HepG2 (cell line): ENCODE data around the gene TUBAL3. TPM values are rescaled to one million over a fixed set of nuclear protein-coding genes. Genes with fewer than 3 reads are reported as not detected.

Source experiments
- ATAD3A ChIP-seq: sonication (generic); formaldehyde crosslinking; IDR thresholded peaks from 2 replicates; pipeline ENCODE4 v1.4.0; 2020; ENCODE audit warnings: missing genetic modification reagents
- E2F1 ChIP-seq: sonication (generic); formaldehyde crosslinking; IDR thresholded peaks from 2 replicates; pipeline ENCODE4 v1.5.0; 2020; ENCODE audit warnings: missing genetic modification reagents
- ELF3 ChIP-seq: IDR thresholded peaks from 2 replicates; pipeline ENCODE4 v1.6.1; 2016; ENCODE audit warnings: missing genetic modification reagents, missing compliant biosample characterization
- GPBP1L1 ChIP-seq: sonication (generic); formaldehyde crosslinking; IDR thresholded peaks from 2 replicates; pipeline ENCODE4 v1.5.0; 2020; ENCODE audit warnings: mild to moderate bottlenecking, missing genetic modification reagents
- HBP1 ChIP-seq: IDR thresholded peaks from 2 replicates; pipeline ENCODE4 v1.6.1; 2016; ENCODE audit warnings: low read depth, control low read depth
- HNRNPH1 ChIP-seq: fragments of 200-400 bp; formaldehyde crosslinking; optimal IDR thresholded peaks from 2 replicates; pipeline ENCODE3; 2017; ENCODE audit warnings: mild to moderate bottlenecking, low read depth, low read length
- KLF16 ChIP-seq, 2 experiments: sonication (generic) in 1 of 2; formaldehyde crosslinking in 1 of 2; IDR thresholded peaks; 2 replicates each; pipeline versions ENCODE4 v1.6.1 to v1.8.0; 2016 to 2023; ENCODE audit warnings: missing genetic modification reagents in 2 of 2, missing compliant biosample characterization in 1 of 2
- KMT2A ChIP-seq: sonication (generic); formaldehyde crosslinking; IDR thresholded peaks from 2 replicates; pipeline ENCODE4 v1.4.0; 2020; ENCODE audit warnings: missing genetic modification reagents
- MATR3 ChIP-seq: sonication (generic); formaldehyde crosslinking; IDR thresholded peaks from 2 replicates; pipeline ENCODE4 v1.4.0; 2020; ENCODE audit warnings: missing genetic modification reagents
- MBNL3 ChIP-seq: fragments of 250-450 bp; sonication (Bioruptor Pico); conservative IDR thresholded peaks from 2 replicates; pipeline ENCODE4 v1.8.0; 2022; ENCODE audit warnings: mild to moderate bottlenecking, inconsistent platforms
- NRL ChIP-seq: sonication (generic); formaldehyde crosslinking; IDR thresholded peaks from 2 replicates; pipeline ENCODE4 v1.5.0; 2020; ENCODE audit warnings: missing genetic modification reagents, mild to moderate bottlenecking, moderate library complexity, borderline replicate concordance
- PHF20 ChIP-seq: sonication (generic); formaldehyde crosslinking; IDR thresholded peaks from 2 replicates; pipeline ENCODE4 v1.5.0; 2020; ENCODE audit warnings: mild to moderate bottlenecking, missing genetic modification reagents
- RAD21 ChIP-seq: fragments of 450-650 bp; formaldehyde crosslinking; IDR thresholded peaks from 2 replicates; pipeline ENCODE4 v1.5.0; 2020; ENCODE audit warnings: mild to moderate bottlenecking
- SP1 ChIP-seq, 2 experiments: fragments of 450-650 bp in 1 of 2; sonication (generic) in 1 of 2; formaldehyde crosslinking in 1 of 2; IDR thresholded peaks; 2 replicates each; pipeline versions ENCODE4 v1.4.0 to v1.6.1; 2016 to 2020; ENCODE audit warnings: missing genetic modification reagents in 1 of 2
- ZFP37 ChIP-seq: sonication (generic); formaldehyde crosslinking; IDR thresholded peaks from 2 replicates; pipeline ENCODE4 v1.4.0; 2020; ENCODE audit warnings: missing genetic modification reagents, borderline replicate concordance
- ZMYM2 ChIP-seq: sonication (generic); formaldehyde crosslinking; IDR thresholded peaks from 2 replicates; pipeline ENCODE4 v1.8.0; 2022; ENCODE audit warnings: mild to moderate bottlenecking, missing genetic modification reagents
- ZNF292 ChIP-seq: sonication (generic); formaldehyde crosslinking; IDR thresholded peaks from 2 replicates; pipeline ENCODE4 v1.8.1; 2022; ENCODE audit warnings: mild to moderate bottlenecking, low read depth, missing genetic modification reagents, borderline replicate concordance
- ZNF382 ChIP-seq: sonication (generic); formaldehyde crosslinking; IDR thresholded peaks from 2 replicates; pipeline ENCODE4 v1.5.0; 2020; ENCODE audit warnings: missing genetic modification reagents, mild to moderate bottlenecking, borderline replicate concordance
- ZNF615 ChIP-seq: sonication (generic); formaldehyde crosslinking; IDR thresholded peaks from 2 replicates; pipeline ENCODE4 v1.5.0; 2020; ENCODE audit warnings: mild to moderate bottlenecking, missing genetic modification reagents, borderline replicate concordance
- polyA plus RNA-seq, 8 experiments: library from polyadenylated mRNA; depleted of rRNA in 3 of 8; stranded (reverse) in 7 of 8; unstranded in 1 of 8; fragments of >200 nt; fragmentation: Illumina TruSeq in 4 of 8; extraction: Trizol in 4 of 8; gene quantifications; 2 replicates each; pipeline versions ENCODE4 v1.2.1 to v1.2.3, GENCODE V29; 2011 to 2016; ENCODE audit warnings: low read depth in 4 of 8, missing spikeins in 1 of 8, mixed read lengths in 1 of 8; ENCODE audit not compliant: insufficient read depth in 1 of 8
- total RNA-seq, 5 experiments: library from RNA; depleted of rRNA; stranded (reverse); fragments of >200 nt; fragmentation: Illumina TruSeq; extraction: Trizol; gene quantifications; 2 replicates each; pipeline ENCODE4 v1.2.3, GENCODE V29; 2016; ENCODE audit warnings: low read depth in 1 of 5
- TF ChIP-seq, protein P1 (sequence below): sonication (generic); formaldehyde crosslinking; IDR thresholded peaks from 2 replicates; pipeline ENCODE4 v1.5.0; 2020; ENCODE audit warnings: missing genetic modification reagents, mild to moderate bottlenecking, borderline replicate concordance
- TF ChIP-seq, protein P2 (sequence below): IDR thresholded peaks from 2 replicates; pipeline ENCODE4 v1.6.1; 2016
- TF ChIP-seq, protein P3 (sequence below): sonication (generic); formaldehyde crosslinking; IDR thresholded peaks from 2 replicates; pipeline ENCODE4 v1.4.0; 2020; ENCODE audit warnings: mild to moderate bottlenecking, missing genetic modification reagents

TUBAL3 gene
- total and polyA plus RNA-seq, 2 of the 13 experiments (the other 11 are each of a cell fraction or from before 2014, with no cell fraction given) = 0.07 to 0.26 TPM

DNA sequence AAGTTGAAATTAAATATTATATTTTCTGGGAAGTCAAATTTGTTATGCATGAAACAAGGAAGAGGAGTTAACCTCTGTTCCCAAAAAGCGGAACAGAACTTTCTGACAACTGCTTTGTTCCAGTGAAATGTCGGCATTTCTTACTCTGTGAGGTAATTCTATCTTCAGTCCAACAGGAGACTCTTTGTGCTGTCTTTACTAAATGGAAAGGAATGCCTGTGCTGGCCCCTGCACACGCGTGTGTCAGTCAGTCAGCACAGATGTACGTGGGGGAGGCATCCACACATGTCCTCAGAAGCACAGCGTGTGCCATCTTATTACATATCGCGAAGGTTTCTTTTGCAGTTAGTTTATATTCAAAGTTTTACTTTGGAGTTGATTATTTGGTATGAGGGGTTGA is 45.2 kb upstream of the TUBAL3 start (continued):
- TF ChIP-seq, protein P1, sequence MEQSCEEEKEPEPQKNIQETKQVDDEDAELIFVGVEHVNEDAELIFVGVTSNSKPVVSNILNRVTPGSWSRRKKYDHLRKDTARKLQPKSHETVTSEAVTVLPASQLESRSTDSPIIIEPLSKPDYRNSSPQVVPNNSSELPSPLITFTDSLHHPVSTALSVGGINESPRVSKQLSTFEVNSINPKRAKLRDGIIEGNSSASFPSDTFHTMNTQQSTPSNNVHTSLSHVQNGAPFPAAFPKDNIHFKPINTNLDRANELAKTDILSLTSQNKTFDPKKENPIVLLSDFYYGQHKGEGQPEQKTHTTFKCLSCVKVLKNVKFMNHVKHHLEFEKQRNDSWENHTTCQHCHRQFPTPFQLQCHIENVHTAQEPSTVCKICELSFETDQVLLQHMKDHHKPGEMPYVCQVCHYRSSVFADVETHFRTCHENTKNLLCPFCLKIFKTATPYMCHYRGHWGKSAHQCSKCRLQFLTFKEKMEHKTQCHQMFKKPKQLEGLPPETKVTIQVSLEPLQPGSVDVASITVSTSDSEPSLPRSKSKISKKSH (CRISPR knock-in tag) = no peak
- TF ChIP-seq, protein P2, sequence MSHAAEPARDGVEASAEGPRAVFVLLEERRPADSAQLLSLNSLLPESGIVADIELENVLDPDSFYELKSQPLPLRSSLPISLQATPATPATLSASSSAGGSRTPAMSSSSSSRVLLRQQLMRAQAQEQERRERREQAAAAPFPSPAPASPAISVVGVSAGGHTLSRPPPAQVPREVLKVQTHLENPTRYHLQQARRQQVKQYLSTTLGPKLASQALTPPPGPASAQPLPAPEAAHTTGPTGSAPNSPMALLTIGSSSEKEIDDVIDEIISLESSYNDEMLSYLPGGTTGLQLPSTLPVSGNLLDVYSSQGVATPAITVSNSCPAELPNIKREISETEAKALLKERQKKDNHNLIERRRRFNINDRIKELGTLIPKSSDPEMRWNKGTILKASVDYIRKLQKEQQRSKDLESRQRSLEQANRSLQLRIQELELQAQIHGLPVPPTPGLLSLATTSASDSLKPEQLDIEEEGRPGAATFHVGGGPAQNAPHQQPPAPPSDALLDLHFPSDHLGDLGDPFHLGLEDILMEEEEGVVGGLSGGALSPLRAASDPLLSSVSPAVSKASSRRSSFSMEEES = no peak
- TF ChIP-seq KMT2A (CRISPR knock-in tag) (0 out of 2 replicates have a peak, but pooled peaks have one; percentile 24), PHF20 (CRISPR knock-in tag) (no peak), ELF3 (CRISPR knock-in tag) (peak; percentile 39; the same call in 1 of the 2 replicates), HNRNPH1 (no peak), MATR3 (CRISPR knock-in tag) (no peak), GPBP1L1 (CRISPR knock-in tag) (no peak), ZNF382 (CRISPR knock-in tag) (no peak), NRL (CRISPR knock-in tag) (no peak), E2F1 (CRISPR knock-in tag) (no peak), SP1 (IDR thresholded peaks at IDR 0.05) (no peak), SP1 (CRISPR knock-in tag; IDR thresholded peaks at IDR 0.05) (no peak), HBP1 (no peak), KLF16 (CRISPR knock-in tag; IDR thresholded peaks at IDR 0.05) (no peak), ZMYM2 (no peak), ZFP37 (CRISPR knock-in tag) (no peak), ATAD3A (CRISPR knock-in tag) (no peak), MBNL3 (CRISPR knock-in tag) (no peak), ZNF615 (CRISPR knock-in tag) (no peak), RAD21 (CRISPR knock-in tag) (no peak), ZNF292 (CRISPR knock-in tag) (no peak)
- TF ChIP-seq, protein P3, sequence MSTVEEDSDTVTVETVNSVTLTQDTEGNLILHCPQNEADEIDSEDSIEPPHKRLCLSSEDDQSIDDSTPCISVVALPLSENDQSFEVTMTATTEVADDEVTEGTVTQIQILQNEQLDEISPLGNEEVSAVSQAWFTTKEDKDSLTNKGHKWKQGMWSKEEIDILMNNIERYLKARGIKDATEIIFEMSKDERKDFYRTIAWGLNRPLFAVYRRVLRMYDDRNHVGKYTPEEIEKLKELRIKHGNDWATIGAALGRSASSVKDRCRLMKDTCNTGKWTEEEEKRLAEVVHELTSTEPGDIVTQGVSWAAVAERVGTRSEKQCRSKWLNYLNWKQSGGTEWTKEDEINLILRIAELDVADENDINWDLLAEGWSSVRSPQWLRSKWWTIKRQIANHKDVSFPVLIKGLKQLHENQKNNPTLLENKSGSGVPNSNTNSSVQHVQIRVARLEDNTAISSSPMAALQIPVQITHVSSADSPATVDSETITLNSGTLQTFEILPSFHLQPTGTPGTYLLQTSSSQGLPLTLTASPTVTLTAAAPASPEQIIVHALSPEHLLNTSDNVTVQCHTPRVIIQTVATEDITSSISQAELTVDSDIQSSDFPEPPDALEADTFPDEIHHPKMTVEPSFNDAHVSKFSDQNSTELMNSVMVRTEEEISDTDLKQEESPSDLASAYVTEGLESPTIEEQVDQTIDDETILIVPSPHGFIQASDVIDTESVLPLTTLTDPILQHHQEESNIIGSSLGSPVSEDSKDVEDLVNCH (CRISPR knock-in tag) = no peak
